ENCODE measurements around the gene SMYD3.
"Not testable (repeated sequence)": the region's sequence is repeated elsewhere in the genome, so short reads cannot be mapped to it uniquely, and the experiment has no call there.

The SMYD3 gene

GRCh38 chr1:246029616-246030015 lies 477.5 kb downstream of the SMYD3 start:
- DNase-seq (ENCODE audit: low read depth), result no peak

GRCh38 chr1:246024118-246024517 lies 483.0 kb downstream of the SMYD3 start:
- not testable (repeated sequence) for DNase-seq (ENCODE audit: low read depth)

GRCh38 chr1:246020211-246020954 lies 486.7 kb downstream of the SMYD3 start:
- no peak for DNase-seq (ENCODE audit: low read depth)

- no peak for DNase-seq (ENCODE audit: low read depth)
Measured at GRCh38 chr1:246018146-246018545, 488.9 kb downstream of the SMYD3 start.

GRCh38 chr1:246012341-246012740 lies 494.7 kb downstream of the SMYD3 start:
- peak; percentile 49 for DNase-seq (ENCODE audit: low read depth)

GRCh38 chr1:246010386-246010785 lies 496.7 kb downstream of the SMYD3 start:
- DNase-seq (ENCODE audit: low read depth), result no peak

GRCh38 chr1:246008363-246008831 lies 498.7 kb downstream of the SMYD3 start:
- no peak for DNase-seq (ENCODE audit: low read depth)

GRCh38 chr1:246005067-246005466 lies 502.0 kb downstream of the SMYD3 start:
- peak; percentile 99 for DNase-seq (ENCODE audit: low read depth)

- DNase-seq (ENCODE audit: low read depth), result no peak
Measured at GRCh38 chr1:246004301-246004700, 502.8 kb downstream of the SMYD3 start.

- no peak for DNase-seq (ENCODE audit: low read depth)
Measured at GRCh38 chr1:246003442-246003730, 503.7 kb downstream of the SMYD3 start.

- DNase-seq (ENCODE audit: low read depth), result peak; percentile 87
Measured at GRCh38 chr1:246002725-246003441, 504.2 kb downstream of the SMYD3 start.

- DNase-seq (ENCODE audit: low read depth), result peak; percentile 30
Measured at GRCh38 chr1:246001837-246002230, 505.2 kb downstream of the SMYD3 start.

GRCh38 chr1:246001142-246001836 lies 505.8 kb downstream of the SMYD3 start:
- peak; percentile 65 for DNase-seq (ENCODE audit: low read depth)

- no peak for DNase-seq (ENCODE audit: low read depth)
Measured at GRCh38 chr1:246000638-246001015, 506.5 kb downstream of the SMYD3 start.

GRCh38 chr1:245999697-246000637 lies 507.1 kb downstream of the SMYD3 start:
- DNase-seq (ENCODE audit: low read depth), result no peak

- peak; percentile 47 for DNase-seq (ENCODE audit: low read depth)
Measured at GRCh38 chr1:245997471-245998258, 509.4 kb downstream of the SMYD3 start.

- DNase-seq (ENCODE audit: low read depth), result no peak
Measured at GRCh38 chr1:245996811-245997210, 510.3 kb downstream of the SMYD3 start.

- no peak for DNase-seq (ENCODE audit: low read depth)
Measured at GRCh38 chr1:245995474-245995873, 511.6 kb downstream of the SMYD3 start.

GRCh38 chr1:245991266-245991665 lies 515.8 kb downstream of the SMYD3 start:
- DNase-seq (ENCODE audit: low read depth), result no peak

- no peak for DNase-seq (ENCODE audit: low read depth)
Measured at GRCh38 chr1:245990315-245991022, 516.6 kb downstream of the SMYD3 start.

Measured in EH (cell line).